ENCODE data around the gene LY9. TPM values are rescaled to one million over a fixed set of nuclear protein-coding genes. Genes with fewer than 3 reads are reported as not detected.
"Not testable (repeated sequence)": the region's sequence is repeated elsewhere in the genome, so short reads cannot be mapped to it uniquely, and the experiment has no call there.

LY9 gene
- polyA plus RNA-seq, 3 donors, result 1.4 to 2.7 (median 1.7) TPM

- peak overlapping the region; percentile 44 to 96 (median 86) for H3K27ac Mint-ChIP-seq
- WGBS (ENCODE audit: insufficient coverage), result 0% methylated on average over 1 of the region's 3 CpGs
These were observed 72.2 kb downstream of the LY9 start for GRCh38 chr1:160868141-160868540.

DNA sequence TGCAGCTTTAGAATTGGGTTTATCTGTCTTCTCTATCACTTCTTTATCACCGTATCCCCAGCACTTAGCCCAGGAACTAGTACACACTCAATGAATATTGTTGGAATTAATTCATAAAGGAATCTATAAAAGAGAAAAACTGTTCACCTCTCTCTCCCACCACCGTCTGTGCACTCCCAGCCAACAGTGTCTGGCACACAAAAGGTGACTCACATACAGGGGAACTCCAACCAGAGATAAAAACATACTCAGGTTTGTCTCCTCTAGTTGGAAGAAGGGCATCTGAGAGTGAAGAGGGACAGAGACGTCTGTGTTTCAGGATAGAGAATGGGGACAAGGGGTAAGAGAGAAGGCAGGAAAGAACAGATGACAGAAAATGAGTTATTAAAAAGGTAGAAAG lies 79.0 kb downstream of the LY9 start:
- peaks cover 0 to 4% (median 0%) of the 10 kb centered on the region in 3 donors for H3K27me3 Mint-ChIP-seq (ENCODE audit: low read depth in 3 of 3)
- no peaks in the 10 kb centered on the region for H3K79me2 ChIP-seq (ENCODE audit: insufficient read depth, low read length)
- TF ChIP-seq, protein P1, sequence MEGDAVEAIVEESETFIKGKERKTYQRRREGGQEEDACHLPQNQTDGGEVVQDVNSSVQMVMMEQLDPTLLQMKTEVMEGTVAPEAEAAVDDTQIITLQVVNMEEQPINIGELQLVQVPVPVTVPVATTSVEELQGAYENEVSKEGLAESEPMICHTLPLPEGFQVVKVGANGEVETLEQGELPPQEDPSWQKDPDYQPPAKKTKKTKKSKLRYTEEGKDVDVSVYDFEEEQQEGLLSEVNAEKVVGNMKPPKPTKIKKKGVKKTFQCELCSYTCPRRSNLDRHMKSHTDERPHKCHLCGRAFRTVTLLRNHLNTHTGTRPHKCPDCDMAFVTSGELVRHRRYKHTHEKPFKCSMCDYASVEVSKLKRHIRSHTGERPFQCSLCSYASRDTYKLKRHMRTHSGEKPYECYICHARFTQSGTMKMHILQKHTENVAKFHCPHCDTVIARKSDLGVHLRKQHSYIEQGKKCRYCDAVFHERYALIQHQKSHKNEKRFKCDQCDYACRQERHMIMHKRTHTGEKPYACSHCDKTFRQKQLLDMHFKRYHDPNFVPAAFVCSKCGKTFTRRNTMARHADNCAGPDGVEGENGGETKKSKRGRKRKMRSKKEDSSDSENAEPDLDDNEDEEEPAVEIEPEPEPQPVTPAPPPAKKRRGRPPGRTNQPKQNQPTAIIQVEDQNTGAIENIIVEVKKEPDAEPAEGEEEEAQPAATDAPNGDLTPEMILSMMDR (IDR thresholded peaks at IDR 0.05), result no peak
- no peak overlapping the region for H3K4me3 Mint-ChIP-seq
- peak in 1 of 3 donors; percentile 57 for DNase-seq
- H3K36me3 ChIP-seq (replicated peaks in 1 of 2; ENCODE audit: control insufficient read depth in 1 of 2, insufficient read depth in 2 of 2, low read length in 2 of 2), result no peaks in the 10 kb centered on the region
- peak overlapping the region; percentile 62 to 63 for H3K27ac ChIP-seq (ENCODE audit: low read depth in 1 of 2, low read length in 2 of 2)
- H3K36me3 Mint-ChIP-seq, result no peaks in the 10 kb centered on the region
- no peaks in the 10 kb centered on the region for H3K27me3 ChIP-seq (ENCODE audit: control insufficient read depth in 2 of 2, insufficient read depth in 2 of 2, low read length in 2 of 2)
- 100% methylated on average over 1 of the region's 3 CpGs for WGBS (ENCODE audit: insufficient coverage)
- no peaks in the 10 kb centered on the region for H3K9me3 ChIP-seq (replicated peaks in 1 of 2; ENCODE audit: control insufficient read depth in 1 of 2, insufficient read depth in 1 of 2, low read length in 2 of 2)
- peaks cover 0 to 3% (median 0%) of the 10 kb centered on the region in 7 donors for H3K9me3 Mint-ChIP-seq
- intact Hi-C loops (cut with micrococcal nuclease), result no loop called here
- H2AFZ ChIP-seq (ENCODE audit: insufficient read depth, low read depth, low read length, poor library complexity, severe bottlenecking), result no peak overlapping the region
- H3K27ac Mint-ChIP-seq, result peak overlapping the region; percentile 72 to 96 (median 90)
- H3K4me1 ChIP-seq (ENCODE audit: control insufficient read depth in 1 of 2, insufficient read depth in 2 of 2, low read length in 2 of 2), result peaks cover 38% of the 10 kb centered on the region in 2 donors
- no peaks in the 10 kb centered on the region for H4K20me1 ChIP-seq (ENCODE audit: insufficient read depth, low read length)
- H3K4me2 ChIP-seq (replicated peaks; ENCODE audit: extremely low read depth, low read length, poor library complexity, severe bottlenecking), result no peak overlapping the region
- H3K4me1 Mint-ChIP-seq, result peaks cover 43% of the 10 kb centered on the region
- no peak overlapping the region for H3K9ac ChIP-seq (ENCODE audit: insufficient read depth, low read length, poor library complexity, severe bottlenecking)
- H3K4me3 ChIP-seq (replicated peaks in 1 of 3; ENCODE audit: low read depth in 2 of 3, low read length in 3 of 3), result no peak overlapping the region

More at GRCh38 chr1:160868141-160868540, 72.2 kb downstream of the LY9 start:
- H3K27me3 ChIP-seq (ENCODE audit: control insufficient read depth in 2 of 2, insufficient read depth in 2 of 2, low read length in 2 of 2), result no peaks in the 10 kb centered on the region
- Mint-ChIP-seq H3K36me3 (no peaks in the 10 kb centered on the region), H3K27me3 (ENCODE audit: low read depth in 3 of 3) (peaks cover 0 to 3% (median 0%) of the 10 kb centered on the region in 3 donors), H3K4me3 (peak overlapping the region in 1 of 2 donors; percentile 42), H3K9me3 (peaks cover 0 to 2% (median 0%) of the 10 kb centered on the region in 7 donors), H3K4me1 (peaks cover 68% of the 10 kb centered on the region)
- TF ChIP-seq, protein P1 (IDR thresholded peaks at IDR 0.05), result no peak
- peak; percentile 52 to 85 (median 81) for DNase-seq
- no peaks in the 10 kb centered on the region for H4K20me1 ChIP-seq (ENCODE audit: insufficient read depth, low read length)
- H3K9ac ChIP-seq (ENCODE audit: insufficient read depth, low read length, poor library complexity, severe bottlenecking), result no peak overlapping the region
- H2AFZ ChIP-seq (ENCODE audit: insufficient read depth, low read depth, low read length, poor library complexity, severe bottlenecking), result no peak overlapping the region
- no peaks in the 10 kb centered on the region for H3K9me3 ChIP-seq (replicated peaks in 1 of 2; ENCODE audit: control insufficient read depth in 1 of 2, insufficient read depth in 1 of 2, low read length in 2 of 2)
- H3K4me1 ChIP-seq (ENCODE audit: control insufficient read depth in 1 of 2, insufficient read depth in 2 of 2, low read length in 2 of 2), result peaks cover 54 to 57% of the 10 kb centered on the region in 2 donors
- peak overlapping the region; percentile 14 for H3K4me2 ChIP-seq (replicated peaks; ENCODE audit: extremely low read depth, low read length, poor library complexity, severe bottlenecking)
- H3K4me3 ChIP-seq (replicated peaks in 1 of 3; ENCODE audit: low read depth in 2 of 3, low read length in 3 of 3), result no peak overlapping the region
- intact Hi-C loops (cut with micrococcal nuclease), result loop anchor here in 1 of 2 donors (10.0 kb wide), 1 partner anchor 183 kb away; no protein-coding TSS in a partner anchor
- no peaks in the 10 kb centered on the region for H3K36me3 ChIP-seq (replicated peaks in 1 of 2; ENCODE audit: control insufficient read depth in 1 of 2, insufficient read depth in 2 of 2, low read length in 2 of 2)
- H3K79me2 ChIP-seq (ENCODE audit: insufficient read depth, low read length), result no peaks in the 10 kb centered on the region
- H3K27ac ChIP-seq (ENCODE audit: low read depth in 1 of 2, low read length in 2 of 2), result peak overlapping the region in 1 of 2 donors; percentile 76

DNA sequence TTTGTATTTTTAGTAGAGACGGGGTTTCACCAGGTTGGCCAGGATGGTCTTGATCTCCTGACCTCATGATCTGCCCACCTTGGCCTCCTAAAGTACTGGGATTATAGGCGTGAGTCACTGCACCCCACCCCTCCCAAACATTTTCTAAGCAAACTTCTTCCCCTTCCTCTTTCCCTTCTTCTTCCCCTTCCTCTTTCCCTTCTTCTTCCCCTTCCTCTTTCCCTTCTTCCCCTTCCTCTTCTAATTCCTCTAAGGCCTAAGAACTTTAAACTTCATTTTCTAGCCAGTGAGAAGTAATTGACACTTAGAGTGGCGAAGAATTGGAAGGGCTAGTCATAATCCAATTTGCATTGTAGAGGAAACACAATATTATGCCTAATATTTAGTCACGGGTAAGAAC lies 79.6 kb downstream of the LY9 start:
- H3K9me3 ChIP-seq (replicated peaks in 1 of 2; ENCODE audit: control insufficient read depth in 1 of 2, insufficient read depth in 1 of 2, low read length in 2 of 2); H3K9ac ChIP-seq (ENCODE audit: insufficient read depth, low read length, poor library complexity, severe bottlenecking); H3K27me3 ChIP-seq (ENCODE audit: control insufficient read depth in 2 of 2, insufficient read depth in 2 of 2, low read length in 2 of 2); H3K36me3 Mint-ChIP-seq; H3K79me2 ChIP-seq (ENCODE audit: insufficient read depth, low read length); H3K36me3 ChIP-seq (replicated peaks in 1 of 2; ENCODE audit: control insufficient read depth in 1 of 2, insufficient read depth in 2 of 2, low read length in 2 of 2); H3K27me3 Mint-ChIP-seq (ENCODE audit: low read depth in 3 of 3); intact Hi-C loops (cut with micrococcal nuclease); H3K9me3 Mint-ChIP-seq; H4K20me1 ChIP-seq (ENCODE audit: insufficient read depth, low read length); H2AFZ ChIP-seq (ENCODE audit: insufficient read depth, low read depth, low read length, poor library complexity, severe bottlenecking): not testable (repeated sequence)
- peak overlapping the region in 1 of 2 donors; percentile 11 for H3K4me3 Mint-ChIP-seq
- Histone ChIP-seq H3K4me1 (ENCODE audit: control insufficient read depth in 1 of 2, insufficient read depth in 2 of 2, low read length in 2 of 2) (peaks cover 43 to 44% of the 10 kb centered on the region in 2 donors), H3K4me3 (replicated peaks in 1 of 3; ENCODE audit: low read depth in 2 of 3, low read length in 3 of 3) (peak overlapping the region in 1 of 3 experiments; percentile 2), H3K4me2 (replicated peaks; ENCODE audit: extremely low read depth, low read length, poor library complexity, severe bottlenecking) (peak overlapping the region; percentile 4), H3K27ac (ENCODE audit: low read depth in 1 of 2, low read length in 2 of 2) (peak overlapping the region; percentile 62 to 63)
- peak; percentile 46 to 78 (median 63) for DNase-seq
- H3K4me1 Mint-ChIP-seq, result peaks cover 47% of the 10 kb centered on the region
- WGBS (ENCODE audit: insufficient coverage), result 50% methylated on average over 2 of the region's 4 CpGs
- H3K27ac Mint-ChIP-seq, result peak overlapping the region; percentile 72 to 96 (median 90)

Measured in CD14-positive monocyte (primary cell).